ENCODE data around the gene REPIN1.

The REPIN1 gene

GRCh38 chr7:150324373-150324961, 44.2 kb upstream of the REPIN1 start:
- no peak for DNase-seq (ENCODE audit: extremely low read depth, insufficient read length)
- H3K36me3 ChIP-seq (ENCODE audit: control insufficient read depth, insufficient read depth, low read length): peaks cover 16% of the 10 kb centered on the region
- H3K4me3 ChIP-seq (replicated peaks; ENCODE audit: low read depth, low read length): peak overlapping the region; percentile 79
- H3K27me3 ChIP-seq (replicated peaks; ENCODE audit: control insufficient read depth, insufficient read depth, low read length): no peaks in the 10 kb centered on the region
- TF ChIP-seq CTCF (IDR thresholded peaks at IDR 0.05; ENCODE audit: insufficient read depth, low read length, poor library complexity, severe bottlenecking): no peak

DNA sequence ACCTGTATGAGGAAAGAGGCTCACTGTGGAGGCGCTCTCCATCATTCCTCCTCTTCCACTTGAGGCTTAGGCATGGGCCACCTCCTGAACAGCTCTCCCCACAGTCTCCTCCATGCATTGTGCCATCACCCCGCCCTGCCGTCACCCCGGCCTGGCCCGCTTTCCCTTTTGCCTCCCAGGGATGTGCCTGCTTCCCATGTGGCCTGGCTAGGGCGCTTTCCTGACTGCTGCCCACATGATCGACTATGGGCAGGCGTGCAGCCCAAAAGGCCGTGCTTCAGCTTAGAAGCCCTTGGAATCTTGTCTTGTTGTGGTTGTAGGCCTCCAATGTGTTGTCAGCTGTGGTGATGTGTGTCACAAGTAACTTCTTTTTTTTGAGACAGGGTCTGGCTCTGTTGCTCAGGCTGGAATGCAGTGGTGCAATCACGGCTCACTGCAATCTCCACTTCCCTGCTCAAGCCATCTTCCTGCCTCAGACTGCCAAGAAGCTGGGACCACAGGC, 43.5 kb upstream of the REPIN1 start:
- Histone ChIP-seq H3K36me3 (ENCODE audit: control insufficient read depth, insufficient read depth, low read length) (peaks cover 19% of the 10 kb centered on the region), H3K27me3 (replicated peaks; ENCODE audit: control insufficient read depth, insufficient read depth, low read length) (no peaks in the 10 kb centered on the region), H3K4me3 (replicated peaks; ENCODE audit: low read depth, low read length) (no peak overlapping the region)
- no peak for DNase-seq (ENCODE audit: extremely low read depth, insufficient read length)
- TF ChIP-seq CTCF (IDR thresholded peaks at IDR 0.05; ENCODE audit: insufficient read depth, low read length, poor library complexity, severe bottlenecking): no peak

GRCh38 chr7:150325901-150326300, 42.7 kb upstream of the REPIN1 start:
- H3K4me3 ChIP-seq (replicated peaks; ENCODE audit: low read depth, low read length): no peak overlapping the region
- TF ChIP-seq CTCF (IDR thresholded peaks at IDR 0.05; ENCODE audit: insufficient read depth, low read length, poor library complexity, severe bottlenecking): no peak
- no peaks in the 10 kb centered on the region for H3K27me3 ChIP-seq (replicated peaks; ENCODE audit: control insufficient read depth, insufficient read depth, low read length)
- no peak for DNase-seq (ENCODE audit: extremely low read depth, insufficient read length)
- peaks cover 21% of the 10 kb centered on the region for H3K36me3 ChIP-seq (ENCODE audit: control insufficient read depth, insufficient read depth, low read length)

- Histone ChIP-seq H3K36me3 (ENCODE audit: control insufficient read depth, insufficient read depth, low read length) (peaks cover 21% of the 10 kb centered on the region), H3K27me3 (replicated peaks; ENCODE audit: control insufficient read depth, insufficient read depth, low read length) (no peaks in the 10 kb centered on the region), H3K4me3 (replicated peaks; ENCODE audit: low read depth, low read length) (no peak overlapping the region)
- no peak for TF ChIP-seq CTCF (IDR thresholded peaks at IDR 0.05; ENCODE audit: insufficient read depth, low read length, poor library complexity, severe bottlenecking)
- no peak for DNase-seq (ENCODE audit: extremely low read depth, insufficient read length)
Measured at GRCh38 chr7:150326657-150327268, 41.9 kb upstream of the REPIN1 start.

DNA sequence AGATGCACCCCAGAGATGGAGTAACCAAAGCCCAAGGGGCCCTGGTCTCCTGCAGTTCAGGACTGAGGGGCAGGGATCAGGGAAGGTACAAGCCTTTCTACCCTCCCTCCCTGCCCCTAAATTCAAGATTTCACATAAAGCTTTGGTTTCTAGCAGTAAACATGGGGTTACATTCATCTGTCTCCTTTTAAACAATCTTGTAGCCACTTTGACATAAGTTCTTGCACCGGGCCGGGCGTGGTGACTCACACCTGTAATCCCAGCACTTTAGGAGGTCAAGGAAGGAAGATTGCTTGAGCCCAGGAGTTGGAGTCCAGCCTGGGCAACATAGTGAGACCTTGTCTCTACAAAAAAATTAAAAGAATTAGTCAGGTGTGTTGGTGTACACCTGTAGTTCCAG, 41.3 kb upstream of the REPIN1 start:
- Histone ChIP-seq H3K27me3 (replicated peaks; ENCODE audit: control insufficient read depth, insufficient read depth, low read length) (no peaks in the 10 kb centered on the region), H3K4me3 (replicated peaks; ENCODE audit: low read depth, low read length) (no peak overlapping the region), H3K36me3 (ENCODE audit: control insufficient read depth, insufficient read depth, low read length) (peaks cover 21% of the 10 kb centered on the region)
- TF ChIP-seq CTCF (IDR thresholded peaks at IDR 0.05; ENCODE audit: insufficient read depth, low read length, poor library complexity, severe bottlenecking): no peak
- DNase-seq (ENCODE audit: extremely low read depth, insufficient read length): no peak

Measured in GM06990 (cell line).